HG03045 (cell line): ENCODE measurements around the gene MELK.
"Not testable (repeated sequence)": the region's sequence is repeated elsewhere in the genome, so short reads cannot be mapped to it uniquely, and the experiment has no call there.

Source experiments
- ATAC-seq: cut with Tn5 transposase; IDR thresholded peaks from one replicate; pipeline ENCODE4 v1.9.1; 2021; ENCODE audit warnings: mild to moderate bottlenecking, moderate library complexity; ENCODE audit not compliant: unreplicated experiment

Gene MELK

GRCh38 chr9:36572515-36573418, at the start of gene MELK:
MELK (plus strand) TSS chr9:36572895; CDS start chr9:36581682, 8,787 bp downstream.
- peak; percentile 80 for ATAC-seq

DNA sequence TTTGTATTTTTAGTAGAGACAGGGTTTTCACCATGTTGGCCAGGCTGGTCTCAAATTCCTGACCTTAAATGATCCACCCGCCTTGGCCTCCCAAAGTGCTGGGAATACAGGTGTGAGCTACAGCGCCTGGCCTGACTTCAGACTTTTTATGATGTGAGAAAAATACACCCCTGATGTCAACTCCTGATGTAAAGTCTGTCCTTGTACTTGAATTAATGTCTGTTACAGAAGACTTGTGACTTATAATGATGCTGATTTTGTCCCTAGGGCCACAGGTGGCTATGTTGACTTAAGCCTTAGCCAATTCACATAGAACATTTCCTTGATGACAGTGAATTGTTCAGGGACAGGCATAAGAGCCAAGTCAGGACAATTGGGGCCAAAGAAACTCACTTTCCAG, 42.5 kb upstream of the MELK start:
- ATAC-seq = no peak

DNA sequence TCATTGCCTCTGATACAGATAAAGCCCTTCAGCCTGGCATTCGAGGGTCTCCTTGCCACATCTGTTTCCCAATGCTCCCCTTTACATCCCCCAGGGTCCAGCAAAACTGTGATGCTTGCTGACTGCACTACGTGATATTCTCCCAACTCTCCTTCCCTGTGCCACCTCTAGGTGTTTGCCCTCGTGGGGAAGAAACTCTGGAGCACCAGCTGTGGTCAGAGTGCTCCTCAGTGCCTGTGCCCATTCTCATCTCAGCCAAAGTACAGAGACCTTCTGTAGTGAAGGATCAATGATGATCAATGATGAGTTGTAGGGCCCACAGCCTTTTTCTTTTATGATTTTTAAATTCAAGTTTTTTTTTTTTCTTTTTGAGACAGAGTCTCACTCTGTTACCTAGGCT, 40.3 kb upstream of the MELK start:
- no peak for ATAC-seq

DNA sequence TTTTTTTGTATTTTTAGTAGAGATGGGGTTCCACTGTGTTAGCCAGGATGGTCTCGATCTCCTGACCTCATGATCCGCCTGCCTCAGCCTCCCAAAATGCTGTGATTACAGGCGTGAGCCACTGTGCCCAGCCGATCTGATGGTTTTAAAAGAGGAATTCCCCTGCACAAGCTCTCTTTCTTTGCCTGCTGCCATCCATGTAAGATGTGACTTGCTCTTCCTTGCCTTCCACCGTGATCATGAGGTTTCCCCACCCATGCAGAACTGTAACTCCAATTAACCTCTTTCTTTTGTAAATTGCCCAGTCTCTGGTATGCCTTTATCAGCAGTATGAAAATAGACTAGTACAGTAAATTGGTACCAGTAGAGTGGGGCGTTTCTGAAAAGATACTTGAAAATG, 39.0 kb upstream of the MELK start:
- not testable (repeated sequence) for ATAC-seq

- no peak for ATAC-seq
Observed at GRCh38 chr9:36535107-36535506, 37.6 kb upstream of the MELK start.

GRCh38 chr9:36537861-36538260, 34.8 kb upstream of the MELK start:
- ATAC-seq = no peak

DNA sequence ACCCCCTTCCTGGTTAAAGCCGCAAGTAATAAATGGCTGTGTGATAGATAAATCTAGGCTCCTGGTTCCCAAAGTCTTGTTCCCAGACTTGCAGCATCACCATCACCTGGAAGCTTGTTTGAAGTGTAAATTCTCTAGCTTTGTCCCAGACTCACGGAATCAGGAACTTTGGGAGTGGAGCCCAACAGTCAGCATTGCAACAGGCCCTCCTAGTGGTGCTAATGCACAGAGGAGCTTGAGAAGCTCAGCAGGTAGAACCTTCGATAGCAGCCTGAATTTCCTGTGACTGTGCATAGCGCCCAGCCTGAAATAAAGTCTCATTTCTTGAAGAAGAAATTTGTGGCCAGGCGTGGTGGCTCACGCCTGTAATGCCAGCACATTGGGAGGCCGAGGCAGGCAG, 30.3 kb upstream of the MELK start:
- ATAC-seq = no peak

DNA sequence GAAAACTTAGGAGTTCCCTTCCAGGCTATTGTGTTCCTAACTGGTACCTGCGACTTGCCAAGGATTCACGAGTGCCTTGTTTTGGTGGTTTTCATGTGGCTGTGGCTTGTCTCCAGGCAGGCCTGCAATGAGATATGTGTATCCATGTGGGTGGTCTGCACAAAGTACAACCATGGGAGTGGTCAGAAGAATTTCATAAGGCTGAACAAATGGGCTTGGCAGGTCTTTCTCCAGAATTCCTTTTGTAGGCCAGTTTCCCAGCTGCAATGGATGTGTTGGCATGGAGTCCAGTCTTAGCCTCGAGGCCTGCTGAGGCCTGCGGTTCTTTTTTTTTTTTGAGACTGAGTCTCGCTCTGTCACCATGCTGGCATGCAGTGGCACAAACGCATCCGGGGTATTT, 28.8 kb upstream of the MELK start:
- ATAC-seq = no peak

DNA sequence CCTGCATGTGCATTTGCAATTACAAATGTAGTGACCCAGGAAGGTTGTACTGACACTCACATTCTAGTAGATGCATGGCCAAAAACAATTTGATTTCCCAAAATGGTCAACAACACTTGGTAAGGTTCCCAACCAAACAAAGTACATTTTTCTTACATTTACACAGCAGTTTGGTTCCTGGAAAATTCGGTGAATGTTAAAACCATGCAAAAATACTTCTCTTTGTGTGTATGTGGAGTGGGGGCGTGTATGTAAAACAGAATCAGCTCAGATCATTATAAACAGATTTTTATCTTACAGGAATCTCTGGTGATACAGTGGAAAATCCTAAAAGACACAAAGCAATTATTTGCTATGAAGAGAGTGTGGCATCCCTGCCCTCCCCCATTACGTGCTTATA, 25.1 kb upstream of the MELK start:
- no peak for ATAC-seq

- ATAC-seq = no peak
Observed at GRCh38 chr9:36548454-36548853, 24.2 kb upstream of the MELK start.

- ATAC-seq = peak; percentile 7
Observed at GRCh38 chr9:36550135-36550534, 22.6 kb upstream of the MELK start.

DNA sequence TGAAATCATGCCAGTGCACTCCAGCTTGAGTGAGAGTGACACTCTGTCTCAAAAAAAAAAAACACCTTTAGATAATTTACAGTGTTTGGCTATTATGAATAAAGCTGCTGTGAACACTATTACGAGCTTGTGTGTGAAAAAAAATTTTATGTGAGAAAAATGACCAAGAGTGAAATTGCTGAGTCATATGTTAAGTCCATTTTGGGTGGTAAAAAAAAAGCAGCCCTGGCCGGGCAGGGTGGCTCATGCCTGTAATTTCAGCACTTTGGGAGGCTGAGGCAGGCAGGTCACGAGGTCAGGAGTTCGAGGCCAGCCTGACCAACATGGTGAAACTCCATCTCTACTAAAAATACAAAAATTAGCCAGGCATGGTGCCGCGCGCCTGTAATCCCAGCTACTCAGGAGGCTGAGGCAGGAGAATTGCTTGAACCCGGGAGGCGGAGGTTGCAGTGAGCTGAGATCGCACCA, 22.0 kb upstream of the MELK start:
- ATAC-seq = peak; percentile 53

- ATAC-seq = no peak
Observed at GRCh38 chr9:36551129-36551528, 21.6 kb upstream of the MELK start.

GRCh38 chr9:36551910-36552309, 20.8 kb upstream of the MELK start:
- ATAC-seq = no peak

DNA sequence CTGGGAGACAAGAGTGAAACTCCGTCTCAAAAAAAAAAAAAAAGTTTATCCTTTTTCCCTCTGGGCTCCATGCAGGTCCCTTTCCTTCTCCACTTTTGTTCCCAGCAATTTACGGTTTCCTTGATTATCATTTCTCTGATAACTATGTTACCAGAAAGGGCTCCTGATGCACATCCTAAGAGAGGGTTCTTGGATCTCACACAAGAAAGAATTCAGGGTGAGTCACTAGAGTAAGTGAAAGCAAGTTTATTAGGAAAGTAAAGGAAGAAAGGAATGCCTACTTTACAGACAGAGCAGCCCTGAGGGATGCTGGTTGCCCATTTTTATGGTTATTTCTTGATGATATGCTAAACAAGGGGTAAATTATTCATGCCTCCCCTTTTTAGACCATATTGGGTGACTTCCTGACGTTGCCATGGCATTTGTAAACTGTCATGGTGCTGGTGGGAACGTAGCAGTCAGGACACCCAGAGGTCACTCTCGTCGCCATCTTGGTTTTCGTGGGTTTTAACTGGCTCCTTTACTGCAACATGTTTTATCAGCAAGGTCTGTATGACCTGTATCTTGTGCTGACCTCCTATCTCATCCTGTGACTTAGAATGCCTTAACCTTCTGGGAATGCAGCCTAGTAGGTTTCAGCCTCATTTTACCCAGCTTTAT, 13.5 kb upstream of the MELK start:
- no peak for ATAC-seq

DNA sequence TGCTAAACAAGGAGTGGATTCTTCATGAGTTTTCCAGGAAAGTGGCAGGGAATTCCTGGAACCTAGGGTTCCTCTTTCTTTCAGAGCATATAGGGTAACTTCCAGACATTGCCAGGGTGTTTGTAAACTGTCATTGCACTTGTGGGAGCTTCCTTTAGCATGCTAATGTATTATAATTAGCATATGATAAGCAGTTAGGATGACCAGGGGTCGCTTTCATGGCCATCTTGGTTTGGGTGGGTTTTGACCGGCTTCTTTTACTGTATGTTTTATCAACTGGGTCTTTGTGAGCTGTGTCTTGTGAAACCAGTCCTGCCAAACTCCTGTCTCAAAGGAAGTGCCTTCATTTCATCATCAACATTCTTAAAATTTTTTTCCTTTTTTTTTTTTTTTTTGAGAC, 11.9 kb upstream of the MELK start:
- no peak for ATAC-seq

GRCh38 chr9:36562801-36563200, 9.9 kb upstream of the MELK start:
- ATAC-seq = not testable (repeated sequence)

GRCh38 chr9:36566813-36567221, 5.9 kb upstream of the MELK start:
- ATAC-seq = no peak

GRCh38 chr9:36568681-36569080, 4.0 kb upstream of the MELK start:
- ATAC-seq = not testable (repeated sequence)

DNA sequence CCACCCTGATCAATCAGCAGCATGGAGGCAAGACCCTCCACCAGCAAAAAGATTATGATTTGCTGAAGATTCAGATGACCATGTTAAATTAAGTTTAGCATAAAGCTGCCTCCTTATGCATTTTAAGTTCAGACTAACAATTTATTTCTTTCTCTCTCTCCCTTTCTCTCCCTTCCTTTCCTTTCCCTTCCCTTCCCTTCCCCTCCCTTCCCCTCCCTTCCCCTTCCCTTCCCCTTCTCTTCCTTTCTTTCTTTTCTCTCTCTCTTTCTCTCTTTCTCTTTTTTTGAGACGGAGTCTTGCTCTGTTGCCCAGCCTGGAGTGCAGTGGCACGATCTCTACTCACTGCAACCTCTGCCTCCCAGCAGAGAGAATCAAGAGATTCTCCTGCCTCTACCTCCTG, 1.4 kb upstream of the MELK start:
- no peak for ATAC-seq

DNA sequence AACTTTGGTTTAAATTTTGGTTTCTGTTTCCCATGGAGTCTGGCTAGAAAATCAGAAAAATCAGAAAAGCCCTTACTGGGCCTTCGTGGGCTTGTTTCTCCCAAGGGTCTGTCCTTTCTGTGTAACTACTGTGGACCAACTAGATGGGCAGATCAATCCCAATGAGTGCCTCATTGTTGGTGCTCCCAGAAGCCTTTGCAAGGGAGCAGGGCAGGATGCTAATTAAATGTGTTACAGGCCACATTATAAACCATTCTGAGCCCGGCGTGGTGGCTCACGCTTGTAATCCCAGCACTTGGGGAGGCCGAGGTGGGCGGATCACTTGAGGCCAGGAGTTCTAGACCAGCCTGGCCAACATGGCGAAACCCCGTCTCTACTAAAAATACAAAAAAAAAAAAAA, 1.4 kb downstream of the MELK start:
- ATAC-seq = not testable (repeated sequence)

DNA sequence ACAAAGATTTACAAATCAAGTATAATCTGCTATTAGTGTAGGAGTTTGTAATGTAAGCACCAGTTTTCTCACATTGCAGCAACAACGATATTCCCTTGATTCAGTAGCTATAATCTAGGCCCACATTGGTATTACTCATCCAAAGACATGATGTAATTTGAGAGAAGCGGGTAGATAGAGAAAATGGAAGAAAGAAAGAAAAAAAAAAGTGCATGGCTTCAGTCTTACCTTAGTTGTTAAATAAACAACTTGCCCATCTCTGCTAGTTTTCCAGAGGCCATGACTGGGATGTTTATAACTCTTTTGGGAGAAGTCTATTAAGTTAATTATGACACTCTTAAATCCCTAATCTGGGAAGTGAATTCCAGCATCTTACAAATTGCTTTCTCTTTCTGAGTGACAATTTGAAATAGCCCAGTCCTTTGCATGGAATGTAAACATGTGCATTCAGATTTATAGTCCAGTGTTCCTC, 2.8 kb downstream of the MELK start:
- no peak for ATAC-seq
